HG03159 (cell line): ENCODE measurements around the gene TKT.

Experiments
- ATAC-seq: cut with Tn5 transposase; IDR thresholded peaks from one replicate; pipeline ENCODE4 v1.9.1; 2021; ENCODE audit warnings: mild to moderate bottlenecking, moderate library complexity; ENCODE audit not compliant: unreplicated experiment

Gene TKT

GRCh38 chr3:53198256-53198977 is 57.4 kb downstream of the TKT start:
- no peak for ATAC-seq

GRCh38 chr3:53196575-53197407 is 59.0 kb downstream of the TKT start:
- no peak for ATAC-seq

DNA sequence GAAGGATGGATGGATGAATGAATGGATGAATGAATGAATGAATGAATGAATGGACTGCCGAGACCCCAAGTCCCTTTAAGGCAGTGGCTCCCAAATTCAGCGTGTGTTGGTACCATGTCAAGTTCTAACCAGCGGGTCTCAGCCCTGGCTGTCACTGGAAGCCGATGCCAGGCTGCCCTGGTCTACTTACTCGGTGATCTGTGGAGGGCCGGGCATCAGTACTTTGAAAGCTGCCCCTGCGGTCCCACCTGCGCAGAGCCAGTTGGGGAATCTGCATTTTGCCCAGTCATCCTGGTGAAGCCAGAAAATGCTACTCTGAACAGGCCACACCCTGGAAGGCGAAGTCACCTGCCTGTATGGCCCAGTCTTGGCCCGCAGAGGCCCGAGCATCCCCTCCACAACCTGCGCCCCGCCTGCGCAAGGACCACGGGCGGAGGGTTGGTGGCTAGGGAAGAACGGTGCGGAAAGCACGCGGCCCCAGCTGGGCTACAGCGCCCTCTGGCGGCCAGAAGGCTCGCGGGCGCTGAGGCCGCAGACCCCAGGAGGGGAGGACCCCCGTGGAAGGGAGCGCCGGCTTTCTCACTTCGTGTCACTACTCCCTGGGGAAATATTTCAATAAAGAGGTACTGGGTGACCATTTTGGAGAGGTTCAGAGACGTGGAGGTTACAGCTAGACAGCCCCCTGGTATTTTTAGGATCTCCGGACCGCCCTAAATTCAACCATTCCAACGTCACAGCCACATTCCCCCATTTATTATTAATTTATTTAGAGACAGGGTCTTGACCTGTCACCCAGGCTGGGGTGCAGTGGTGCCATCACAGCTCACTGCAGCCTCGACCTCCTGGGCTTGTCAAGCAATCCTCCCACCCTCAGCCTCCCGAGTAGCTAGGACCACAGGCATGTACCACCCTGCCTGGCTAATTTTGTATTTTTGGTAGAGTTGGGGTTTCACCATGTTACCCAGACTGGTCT is 59.9 kb downstream of the TKT start:
- ATAC-seq = no peak

DNA sequence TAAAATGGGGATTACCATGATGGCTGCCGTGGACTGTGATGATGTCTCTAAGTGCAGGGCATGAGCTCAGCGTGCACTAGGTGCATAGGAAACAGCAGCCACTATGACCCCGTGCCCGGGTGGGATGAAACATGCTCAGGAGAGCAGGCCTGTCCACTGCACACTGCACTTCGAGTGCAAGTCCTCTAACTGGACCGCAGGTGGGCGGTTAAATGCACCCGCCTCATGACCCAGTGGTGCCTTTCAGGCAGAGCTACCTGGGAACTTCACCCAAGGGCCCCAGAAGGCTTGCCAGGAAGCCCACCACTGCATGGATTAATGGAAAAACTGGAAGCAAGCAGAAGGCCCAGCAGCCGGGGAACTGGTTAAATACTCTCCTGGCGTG is 60.8 kb downstream of the TKT start:
- no peak for ATAC-seq

GRCh38 chr3:53194210-53195065 is 61.4 kb downstream of the TKT start:
- ATAC-seq = no peak

- no peak for ATAC-seq
These were observed 62.2 kb downstream of the TKT start for GRCh38 chr3:53193466-53194209.

DNA sequence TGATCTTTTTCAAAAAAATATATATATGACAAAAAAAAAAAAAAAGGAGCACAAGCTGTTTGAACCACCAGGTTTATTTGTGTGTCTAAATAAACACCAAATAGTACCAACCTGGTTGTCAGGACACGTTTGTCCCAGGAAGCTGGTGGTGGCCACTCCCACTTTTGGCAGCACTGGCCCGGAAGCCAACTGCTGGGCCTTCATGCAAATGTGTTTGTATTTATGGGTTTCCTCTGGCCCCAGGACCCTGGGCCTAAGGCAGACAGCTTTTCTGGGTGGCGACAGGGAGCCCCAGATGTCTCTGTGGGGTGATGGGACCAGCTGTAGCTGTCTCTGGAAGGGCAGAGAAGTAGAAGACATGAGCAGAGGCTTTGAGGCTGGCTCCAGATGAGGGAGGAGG is 63.2 kb downstream of the TKT start:
- ATAC-seq = no peak

DNA sequence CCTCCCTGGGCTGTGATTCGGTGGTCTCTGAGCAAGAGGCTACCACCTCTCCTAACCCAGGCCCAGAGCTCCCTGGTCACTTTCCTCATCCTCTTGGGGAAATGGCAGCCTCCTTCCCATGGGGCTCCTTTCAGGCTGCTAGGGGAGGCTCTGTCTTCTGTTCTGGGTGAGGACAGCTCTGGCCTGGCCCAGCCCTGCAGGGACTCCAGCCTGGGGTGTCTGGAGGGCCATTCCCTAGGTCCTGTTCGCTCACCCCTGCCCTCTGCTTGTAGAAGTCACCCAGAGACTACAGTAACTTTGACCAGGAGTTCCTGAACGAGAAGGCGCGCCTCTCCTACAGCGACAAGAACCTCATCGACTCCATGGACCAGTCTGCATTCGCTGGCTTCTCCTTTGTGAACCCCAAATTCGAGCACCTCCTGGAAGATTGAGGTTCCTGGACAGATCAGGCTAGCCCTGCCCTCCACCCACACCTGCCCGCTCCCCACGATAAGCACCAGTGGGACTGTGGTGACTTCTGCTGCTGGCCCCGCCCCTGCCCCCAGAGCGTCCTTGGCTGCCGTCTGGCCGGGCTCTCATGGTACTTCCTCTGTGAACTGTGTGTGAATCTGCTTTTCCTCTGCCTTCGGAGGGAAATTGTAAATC is 63.9 kb downstream of the TKT start:
- no peak for ATAC-seq

- peak; percentile 36 for ATAC-seq
These were observed 65.2 kb downstream of the TKT start for GRCh38 chr3:53190659-53191058.

DNA sequence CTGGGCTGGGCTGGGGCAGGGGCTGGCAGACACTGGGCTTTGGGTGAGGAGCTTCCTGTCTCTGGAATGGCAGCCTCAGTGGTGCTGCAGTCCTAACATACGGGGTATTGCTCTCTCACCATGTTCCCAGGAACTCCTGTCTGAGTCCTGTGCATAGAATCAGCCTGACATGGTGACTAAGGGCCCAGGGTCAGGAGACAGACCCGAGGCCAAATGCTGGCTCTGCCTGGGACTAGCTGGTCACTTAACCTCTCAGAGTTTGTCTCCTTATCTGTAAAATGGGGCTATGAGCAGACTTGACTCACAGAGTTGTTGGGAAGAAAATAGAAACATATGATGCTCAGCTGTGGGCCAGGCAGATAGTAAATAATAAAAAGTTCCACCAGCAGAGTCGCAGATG is 66.5 kb downstream of the TKT start:
- ATAC-seq = no peak

GRCh38 chr3:53188720-53189119 is 67.1 kb downstream of the TKT start:
- no peak for ATAC-seq

DNA sequence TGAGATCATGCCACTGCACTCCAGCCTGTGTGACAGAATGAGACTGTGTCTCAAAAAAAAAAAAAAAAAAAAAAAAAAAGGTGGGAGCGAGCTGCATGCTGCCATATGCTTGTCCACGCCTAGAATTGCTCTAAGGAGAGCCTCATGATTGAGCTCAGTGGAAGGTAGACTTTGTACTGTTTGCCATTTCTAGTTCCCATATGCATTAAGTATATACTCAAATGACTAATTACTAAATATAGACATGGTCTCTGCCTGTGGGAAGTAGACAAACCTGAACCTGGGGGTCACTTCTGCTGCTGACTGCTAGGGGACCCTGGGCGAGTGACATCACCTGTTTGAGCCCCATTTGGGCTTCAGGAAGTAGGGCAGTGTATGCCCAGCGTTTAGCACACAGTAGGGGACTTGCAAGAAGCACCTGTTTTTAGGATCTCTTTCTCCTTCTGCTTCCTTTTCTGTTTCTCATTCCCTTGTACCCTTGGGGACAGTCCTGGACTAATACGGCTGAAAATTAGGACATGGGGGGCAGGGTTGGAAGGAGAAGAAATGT is 67.6 kb downstream of the TKT start:
- ATAC-seq = no peak

DNA sequence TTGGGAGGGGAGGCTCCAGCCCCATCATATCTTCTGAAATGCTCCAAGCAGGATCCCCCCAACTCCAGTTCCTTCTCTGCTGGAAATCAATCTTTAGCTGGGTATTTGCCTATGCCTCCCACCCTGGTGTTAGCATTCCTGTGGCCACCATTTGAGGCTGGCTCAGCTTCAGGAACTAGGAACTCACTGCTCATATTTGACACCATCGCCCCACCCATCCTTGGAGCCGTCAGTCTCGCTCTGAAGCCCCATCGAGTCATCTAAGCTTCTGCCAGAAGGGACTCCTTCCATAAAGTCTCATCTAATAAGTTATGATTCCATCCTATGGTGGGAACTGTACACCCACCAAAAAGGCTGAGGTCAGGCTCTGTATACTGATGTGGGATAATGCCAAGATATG is 68.4 kb downstream of the TKT start:
- no peak for ATAC-seq

GRCh38 chr3:53186726-53187125 is 69.1 kb downstream of the TKT start:
- ATAC-seq = no peak

DNA sequence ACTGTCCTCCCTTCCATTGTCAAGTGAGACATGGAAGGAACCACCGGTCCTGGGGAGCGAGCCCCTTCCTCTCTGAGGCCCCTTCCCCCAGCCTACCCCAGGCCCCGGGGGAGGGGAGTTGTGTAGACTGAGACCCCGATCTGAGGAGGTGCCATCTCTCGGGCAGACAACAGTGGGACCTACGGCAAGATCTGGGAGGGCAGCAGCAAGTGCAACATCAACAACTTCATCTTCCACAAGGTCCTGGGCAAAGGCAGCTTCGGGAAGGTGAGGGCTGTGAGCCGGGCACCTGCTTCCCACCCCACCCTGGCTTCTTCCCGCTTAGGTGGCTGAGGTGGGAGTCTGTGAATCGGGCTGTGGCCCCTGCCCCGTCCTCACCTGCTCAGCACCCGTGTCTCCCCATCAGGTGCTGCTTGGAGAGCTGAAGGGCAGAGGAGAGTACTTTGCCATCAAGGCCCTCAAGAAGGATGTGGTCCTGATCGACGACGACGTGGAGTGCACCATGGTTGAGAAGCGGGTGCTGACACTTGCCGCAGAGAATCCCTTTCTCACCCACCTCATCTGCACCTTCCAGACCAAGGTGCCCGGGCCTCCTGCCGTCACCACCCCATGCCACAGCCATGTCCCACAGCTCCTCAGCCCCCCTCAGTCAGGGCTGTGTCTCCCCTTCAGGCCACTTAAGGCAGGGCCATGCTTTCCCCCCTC is 69.9 kb downstream of the TKT start:
- ATAC-seq = no peak

GRCh38 chr3:53184701-53185100 is 71.1 kb downstream of the TKT start:
- ATAC-seq = no peak

- no peak for ATAC-seq
These were observed 72.3 kb downstream of the TKT start for GRCh38 chr3:53183514-53183913.

GRCh38 chr3:53182764-53183355 is 73.0 kb downstream of the TKT start:
- ATAC-seq = no peak
